GM19452 (cell line): ENCODE measurements around the gene BASP1.
"Not testable (repeated sequence)": the region's sequence is repeated elsewhere in the genome, so short reads cannot be mapped to it uniquely, and the experiment has no call there.

ENCODE experiments used
- ATAC-seq: cut with Tn5 transposase; IDR thresholded peaks from one replicate; pipeline ENCODE4 v1.9.1; 2021; ENCODE audit not compliant: unreplicated experiment

The BASP1 gene

GRCh38 chr5:17222664-17223063, 5.2 kb downstream of the BASP1 start:
- no peak for ATAC-seq

DNA sequence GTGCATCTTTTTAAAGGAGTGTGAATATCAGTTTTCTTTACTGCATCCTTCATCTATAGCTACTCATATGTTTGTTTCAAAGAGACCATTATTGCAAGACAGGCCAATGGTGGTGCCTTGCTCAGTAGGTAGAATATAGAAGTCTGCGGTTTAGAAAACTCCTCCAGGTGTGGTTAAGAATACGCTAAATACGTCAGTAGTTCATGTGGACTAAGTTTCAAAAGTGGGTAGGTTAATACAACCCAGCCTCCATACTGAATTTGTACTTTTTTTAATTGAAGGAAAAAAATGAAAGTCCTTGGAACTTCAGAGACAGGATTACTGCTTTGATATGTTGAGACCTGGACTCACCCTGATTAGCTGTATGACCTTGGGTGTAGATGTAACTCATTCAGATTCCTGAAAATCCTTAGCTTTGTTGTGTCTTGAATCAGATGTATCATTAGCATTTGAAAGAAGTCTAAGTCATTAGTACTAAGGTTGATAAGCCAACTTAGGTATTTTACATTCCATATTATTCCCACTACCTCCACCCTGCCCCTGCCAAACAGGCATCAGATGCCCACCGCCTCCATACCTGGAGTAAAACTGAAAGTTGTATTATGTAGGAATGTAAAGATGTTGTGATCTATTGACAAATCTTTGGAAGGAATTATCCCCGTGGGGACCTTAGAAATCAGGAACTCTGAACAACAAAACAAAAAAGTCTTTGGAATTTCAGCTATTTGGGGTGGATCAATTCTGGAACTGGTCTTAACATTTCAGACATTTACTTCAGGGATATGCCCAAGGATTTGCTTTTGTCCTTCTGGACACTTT, 6.1 kb downstream of the BASP1 start:
- ATAC-seq, result no peak

DNA sequence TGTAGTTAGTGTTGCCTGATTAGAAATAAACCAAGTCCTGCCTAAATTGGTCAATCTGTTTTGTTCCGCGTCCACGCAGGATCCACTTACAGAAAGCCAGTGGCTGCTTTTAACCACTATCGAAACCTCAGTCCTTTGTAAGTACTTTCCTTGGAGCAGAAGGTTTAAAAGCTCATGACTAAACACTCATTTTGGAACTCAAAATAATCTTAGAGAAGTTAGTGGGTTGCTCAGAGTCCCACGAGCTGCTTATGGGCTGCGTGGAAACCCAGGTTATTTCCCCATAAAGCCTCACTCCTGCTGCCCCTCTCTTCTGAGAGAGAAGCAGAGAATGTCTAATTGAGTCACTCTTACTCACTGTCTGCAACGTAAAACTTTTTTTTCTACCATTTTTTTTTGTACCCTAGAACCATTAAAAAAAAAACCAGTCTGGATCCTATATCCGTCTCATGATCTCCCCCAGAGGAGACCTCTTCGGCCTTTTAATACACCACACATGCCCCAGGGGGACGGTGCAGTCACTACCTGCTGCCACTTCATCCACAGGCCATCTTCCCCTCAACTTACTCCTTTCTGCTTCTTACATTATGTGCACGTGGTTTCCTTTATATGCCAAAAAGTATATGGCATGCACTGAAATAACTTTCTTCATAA, 7.6 kb downstream of the BASP1 start:
- peak; percentile 51 for ATAC-seq

DNA sequence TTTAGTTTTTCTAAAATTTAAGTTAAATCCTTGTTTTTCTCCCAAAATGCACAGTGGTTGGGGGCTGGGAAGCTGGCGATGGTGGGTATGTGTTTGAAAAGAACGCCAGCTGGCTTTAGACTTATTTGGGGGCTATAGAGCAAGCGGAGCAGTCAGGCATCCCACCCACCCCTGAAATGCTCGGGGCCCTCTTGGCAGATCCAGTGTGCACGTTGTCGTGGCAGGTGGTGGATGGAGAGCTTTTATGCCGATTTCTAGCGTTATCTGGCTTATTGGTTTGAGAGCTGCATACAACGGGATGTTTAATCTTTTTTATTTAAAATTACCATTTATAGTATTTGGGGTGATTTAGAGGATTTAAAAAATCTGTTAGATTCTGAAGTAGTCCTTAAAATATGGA, 8.1 kb downstream of the BASP1 start:
- no peak for ATAC-seq

DNA sequence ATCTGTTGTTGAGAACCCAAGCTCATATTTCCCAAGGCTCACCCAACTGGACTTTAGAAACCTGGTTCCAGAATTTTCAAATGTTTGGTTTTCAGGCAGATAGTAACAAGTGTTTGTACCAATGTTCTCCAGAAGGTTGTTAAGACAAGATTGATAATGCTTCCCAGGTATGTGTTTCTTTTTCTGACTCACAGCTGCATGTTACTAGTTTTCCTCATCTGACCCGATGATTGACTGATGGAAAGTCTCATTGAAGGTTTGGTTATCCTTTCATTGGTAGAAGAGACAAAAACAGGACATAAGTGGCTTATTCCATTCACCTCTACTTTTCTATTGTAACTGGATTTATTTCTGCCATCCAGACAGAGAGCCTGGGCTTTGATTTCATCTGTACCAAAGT, 10.4 kb downstream of the BASP1 start:
- ATAC-seq, result no peak

DNA sequence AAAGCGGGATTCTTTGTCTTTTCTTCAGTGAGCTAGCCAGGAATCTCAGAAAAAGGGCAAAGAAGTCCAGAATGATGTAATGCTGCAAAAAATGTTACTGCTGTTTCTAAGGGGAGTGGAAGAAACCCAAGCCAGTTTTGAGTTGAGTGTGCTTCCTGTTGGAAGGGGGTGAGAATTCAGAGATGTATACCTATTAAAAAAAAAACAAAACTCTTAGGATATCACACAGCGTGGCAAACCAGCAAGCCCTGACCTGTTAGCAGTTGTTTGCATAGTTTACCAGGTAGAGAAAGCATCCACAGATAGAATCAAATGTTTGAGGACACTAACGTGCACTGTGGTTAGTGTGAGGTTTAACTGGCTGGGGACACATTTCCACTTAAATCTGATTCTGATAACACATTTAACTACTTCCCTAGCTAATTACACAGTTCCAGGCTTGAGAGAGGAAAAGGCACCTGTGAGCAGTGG, 11.4 kb downstream of the BASP1 start:
- peak; percentile 65 for ATAC-seq

- peak; percentile 34 for ATAC-seq
These were observed 11.9 kb downstream of the BASP1 start for GRCh38 chr5:17229313-17229712.

DNA sequence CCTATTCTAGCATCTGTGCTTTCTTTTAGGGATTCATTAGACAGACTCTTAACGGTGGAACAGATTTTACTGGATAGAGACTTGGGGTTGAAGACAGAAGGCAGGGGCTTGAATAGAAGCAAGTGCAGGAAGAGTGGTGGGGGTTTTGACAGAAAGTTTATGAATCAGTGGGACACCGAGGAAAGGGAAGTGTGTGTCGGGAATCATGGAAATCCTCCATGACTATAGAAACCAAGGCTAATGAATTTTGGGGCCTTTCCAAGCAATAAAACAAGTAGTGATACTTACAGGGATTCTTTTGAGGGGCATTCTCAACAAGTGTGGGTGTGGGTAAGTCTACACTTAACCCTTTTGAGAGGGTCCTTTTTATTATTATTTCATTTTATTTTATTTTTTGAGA, 12.8 kb downstream of the BASP1 start:
- ATAC-seq, result no peak

GRCh38 chr5:17230808-17231525, 13.5 kb downstream of the BASP1 start:
- no peak for ATAC-seq

GRCh38 chr5:17232405-17232804, 15.0 kb downstream of the BASP1 start:
- no peak for ATAC-seq

DNA sequence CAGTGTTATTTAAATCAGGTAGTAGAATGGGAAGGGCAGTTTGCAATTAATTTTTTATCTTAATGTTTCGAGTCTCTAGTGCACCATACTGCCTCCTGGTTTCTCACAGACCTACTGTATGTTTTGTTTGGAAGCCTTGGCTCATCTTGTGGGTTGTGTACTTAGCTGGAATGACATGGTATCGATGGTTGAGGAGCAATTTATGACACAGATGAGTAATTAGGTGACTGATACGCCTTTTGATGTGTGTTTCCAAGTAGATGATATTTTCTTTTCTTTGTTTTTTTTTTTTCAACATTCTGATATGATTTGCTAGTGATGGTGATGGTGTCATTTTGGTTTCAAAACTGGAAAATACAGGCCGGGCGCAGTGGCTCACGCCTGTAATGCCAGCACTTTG, 16.1 kb downstream of the BASP1 start:
- ATAC-seq, result no peak

- ATAC-seq, result no peak
These were observed 16.9 kb downstream of the BASP1 start for GRCh38 chr5:17234374-17234773.

DNA sequence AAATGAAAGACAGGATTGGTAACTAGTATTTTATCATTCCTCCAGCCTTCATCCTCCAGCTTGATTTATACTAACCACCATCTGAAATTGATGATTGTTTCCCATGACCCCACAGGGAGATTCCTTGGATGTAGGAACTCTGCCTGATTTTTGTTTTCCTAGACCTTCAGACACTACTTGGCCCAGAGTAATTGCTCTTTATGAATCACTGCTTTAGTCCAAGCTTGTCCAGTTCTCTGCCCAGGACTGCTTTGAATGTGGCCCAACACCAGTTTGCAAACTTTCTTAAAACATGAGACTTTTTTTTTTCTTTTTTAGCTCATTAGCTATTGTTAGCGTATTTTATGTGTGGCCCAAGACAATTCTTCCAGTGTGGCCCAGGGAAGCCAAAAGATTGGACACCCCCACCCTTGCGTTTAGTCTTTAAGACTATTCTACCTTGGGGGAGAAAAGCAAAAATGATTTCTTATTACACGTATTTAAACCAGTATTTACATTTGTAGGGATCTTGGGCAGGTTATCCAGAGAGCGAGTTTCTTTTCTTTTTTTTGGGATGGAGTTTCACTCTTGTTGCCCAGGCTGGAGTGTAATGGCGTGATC, 18.4 kb downstream of the BASP1 start:
- no peak for ATAC-seq

DNA sequence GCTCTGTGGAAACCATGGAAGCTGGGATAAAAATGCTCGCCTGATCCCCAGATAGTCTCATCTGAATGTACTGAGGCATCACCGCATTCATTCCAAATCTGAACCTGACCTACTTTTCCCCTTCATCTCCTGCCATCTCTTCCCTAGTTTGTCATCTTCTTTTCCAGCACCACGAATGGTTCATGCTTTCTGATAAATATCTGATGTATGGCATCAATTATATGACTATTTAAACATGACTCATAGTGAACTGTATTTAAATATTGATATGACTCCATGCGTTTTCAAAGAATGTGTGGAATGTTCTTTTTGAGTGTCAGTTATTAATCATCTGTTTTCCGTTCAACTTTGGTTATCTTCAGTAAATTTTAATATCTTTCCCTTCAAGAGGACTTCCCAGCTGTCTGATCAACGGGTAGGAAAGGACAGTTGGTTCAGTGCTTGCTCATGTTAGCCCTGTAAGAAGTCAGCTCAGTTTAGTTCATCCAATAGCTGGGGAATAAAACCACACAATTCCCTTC, 21.1 kb downstream of the BASP1 start:
- no peak for ATAC-seq

- ATAC-seq, result no peak
These were observed 22.5 kb downstream of the BASP1 start for GRCh38 chr5:17239953-17240352.

- ATAC-seq, result no peak
These were observed 23.1 kb downstream of the BASP1 start for GRCh38 chr5:17240487-17240886.

DNA sequence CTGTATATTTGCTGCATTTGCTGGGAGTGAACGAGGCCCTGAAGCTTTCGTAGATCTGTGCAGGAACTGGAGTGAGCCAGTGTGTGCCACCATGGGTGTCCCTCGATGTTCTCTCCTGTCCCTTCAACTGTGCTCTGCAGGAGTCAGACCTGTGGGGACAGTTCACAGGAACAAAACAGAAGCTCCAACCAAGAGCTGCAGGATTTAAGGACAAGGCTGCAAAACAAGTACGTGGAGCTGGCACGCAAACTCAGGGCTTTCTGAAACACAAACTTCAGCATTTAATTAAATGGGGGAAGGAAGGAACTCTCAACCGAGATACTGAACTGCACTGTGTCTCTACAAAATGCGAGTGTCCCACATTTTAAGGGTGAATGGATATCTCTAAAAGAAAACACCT, 24.2 kb downstream of the BASP1 start:
- ATAC-seq, result no peak

DNA sequence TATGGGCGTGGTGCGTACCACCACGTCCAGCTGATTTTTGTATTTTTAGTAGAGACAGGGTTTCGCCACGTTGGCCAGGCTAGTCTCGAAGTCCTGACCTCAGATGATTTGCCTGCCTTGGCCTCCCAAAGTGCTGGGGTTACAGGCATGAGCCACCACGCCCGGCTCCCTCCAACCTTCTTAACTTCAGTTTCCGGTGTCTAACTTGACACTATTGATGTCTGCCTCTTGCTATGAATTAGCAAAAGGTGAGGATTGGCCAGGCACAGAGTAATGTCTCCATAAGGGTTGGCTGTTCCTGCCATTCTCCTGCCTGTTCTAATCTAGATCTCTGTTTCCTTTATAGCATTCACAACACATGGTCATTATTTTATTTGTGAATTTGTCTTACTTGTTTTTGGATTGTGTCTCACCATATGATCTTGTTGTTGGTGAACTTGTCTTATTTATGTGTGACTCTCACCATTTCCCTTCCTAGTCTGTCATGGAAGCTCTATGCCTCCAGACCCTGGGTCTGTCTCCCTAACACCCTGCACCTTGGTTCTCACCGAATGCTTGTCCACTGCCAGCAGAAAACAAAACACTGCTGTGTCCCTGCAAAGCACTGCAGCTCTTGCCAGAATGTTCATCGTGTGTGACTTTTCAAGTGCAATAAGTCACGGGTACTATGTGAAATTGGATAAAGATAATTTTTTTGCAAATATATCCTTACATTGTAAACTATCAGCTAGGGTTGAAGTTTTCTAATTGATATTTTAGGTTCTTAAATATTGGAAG, 26.0 kb downstream of the BASP1 start:
- no peak for ATAC-seq

DNA sequence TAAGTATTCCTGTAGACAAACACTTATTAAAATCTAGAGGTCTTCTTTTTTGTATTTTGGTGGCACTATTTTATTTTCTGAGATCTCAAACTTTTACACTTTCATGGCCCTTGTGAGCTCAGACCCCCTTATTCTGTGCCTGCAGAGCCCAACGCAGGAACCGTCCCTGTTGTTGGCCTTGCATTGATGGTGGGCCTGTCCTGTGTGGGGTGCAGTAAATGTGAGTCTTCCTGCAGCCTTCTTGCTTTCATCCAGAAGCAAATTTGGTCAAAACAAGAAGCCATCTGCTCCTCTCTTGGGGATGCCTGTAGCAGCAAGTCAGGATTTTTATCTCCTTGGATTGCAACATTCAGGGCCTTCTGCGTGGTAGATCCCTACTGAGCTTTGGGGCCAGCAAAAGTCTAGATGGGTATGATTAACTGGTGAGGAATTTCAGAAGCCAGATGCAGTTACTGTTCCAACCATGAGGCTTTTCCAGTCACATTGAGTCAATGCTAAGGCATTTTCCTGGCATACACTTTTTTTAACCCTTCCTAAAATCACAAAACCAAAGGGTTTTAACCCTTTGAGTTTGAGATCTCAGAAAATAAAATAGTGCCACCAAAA, 31.7 kb downstream of the BASP1 start:
- ATAC-seq, result no peak

GRCh38 chr5:17249841-17250240, 32.4 kb downstream of the BASP1 start:
- not testable (repeated sequence) for ATAC-seq
